Bronchial epithelial cell (primary cell): Measurements from ENCODE around the gene NOS1AP. TPM values are rescaled to one million over a fixed set of nuclear protein-coding genes. Genes with fewer than 3 reads are reported as not detected.

Source experiments
- DNase-seq: peaks from one replicate; pipeline ENCODE4 v3.0.0-alpha.2; 2010; ENCODE audit warnings: low read depth
- FAIRE-seq: peaks from 2 replicates; lab custom pipeline; 2011; peaks lifted over from hg19 to GRCh38; lab: Jason Lieb, UNC
- H3K27me3 ChIP-seq: 2 replicates; pipeline ENCODE4 v1.5.1; 2011; ENCODE audit warnings: low read length; ENCODE audit not compliant: control insufficient read depth, insufficient read depth
- H3K36me3 ChIP-seq: 2 replicates; pipeline ENCODE4 v1.5.1; 2011; ENCODE audit warnings: low read length; ENCODE audit not compliant: control insufficient read depth, insufficient read depth
- H3K4me3 ChIP-seq: 2 replicates; pipeline ENCODE4 v1.5.1; 2011; ENCODE audit warnings: mild to moderate bottlenecking, low read depth, low read length, control low read depth
- CTCF ChIP-seq: IDR thresholded peaks from 2 replicates; pipeline ENCODE4 v1.5.1; 2011; ENCODE audit warnings: mild to moderate bottlenecking, moderate library complexity, low read length, control low read depth, inconsistent platforms; ENCODE audit not compliant: insufficient read depth, severe bottlenecking
- total RNA-seq: library from RNA; depleted of rRNA; stranded (reverse); fragments of >200 nt; gene quantifications from 2 replicates; pipeline ENCODE4 v1.2.1, GENCODE V29; 2014

The NOS1AP gene
- total RNA-seq, 1 donor from 2014 or later = 1.3 TPM

GRCh38 chr1:162301696-162302095, 232.2 kb downstream of the NOS1AP start:
- H3K4me3 ChIP-seq = no peak overlapping the region
- no peaks in the 10 kb centered on the region for H3K27me3 ChIP-seq
- FAIRE-seq = no peak
- no peak for DNase-seq
- TF ChIP-seq CTCF = no peak
- no peaks in the 10 kb centered on the region for H3K36me3 ChIP-seq

GRCh38 chr1:162302306-162303003, 233.0 kb downstream of the NOS1AP start:
- FAIRE-seq = no peak
- no peak overlapping the region for H3K4me3 ChIP-seq
- H3K27me3 ChIP-seq = no peaks in the 10 kb centered on the region
- no peak for TF ChIP-seq CTCF
- peak; percentile 52 for DNase-seq
- H3K36me3 ChIP-seq = no peaks in the 10 kb centered on the region

GRCh38 chr1:162303004-162303344, 233.5 kb downstream of the NOS1AP start:
- H3K27me3 ChIP-seq = no peaks in the 10 kb centered on the region
- no peaks in the 10 kb centered on the region for H3K36me3 ChIP-seq
- no peak for FAIRE-seq
- H3K4me3 ChIP-seq = no peak overlapping the region
- TF ChIP-seq CTCF = no peak
- DNase-seq = peak; percentile 89

GRCh38 chr1:162304736-162305135, 235.2 kb downstream of the NOS1AP start:
- Histone ChIP-seq H3K36me3 (no peaks in the 10 kb centered on the region), H3K27me3 (no peaks in the 10 kb centered on the region), H3K4me3 (no peak overlapping the region)
- no peak for TF ChIP-seq CTCF
- FAIRE-seq = no peak
- DNase-seq = no peak

GRCh38 chr1:162305969-162306368, 236.5 kb downstream of the NOS1AP start:
- H3K4me3 ChIP-seq = no peak overlapping the region
- DNase-seq (peak; percentile 58), FAIRE-seq (peak; percentile 62)
- H3K27me3 ChIP-seq = no peaks in the 10 kb centered on the region
- no peaks in the 10 kb centered on the region for H3K36me3 ChIP-seq
- TF ChIP-seq CTCF = no peak

- no peak overlapping the region for H3K4me3 ChIP-seq
- TF ChIP-seq CTCF = no peak
- DNase-seq = peak; percentile 69
- no peaks in the 10 kb centered on the region for H3K27me3 ChIP-seq
- H3K36me3 ChIP-seq = no peaks in the 10 kb centered on the region
- FAIRE-seq = no peak
Observed at GRCh38 chr1:162310337-162310736, 240.8 kb downstream of the NOS1AP start.
